KMS-11 (cell line): ENCODE measurements around the gene RNF213.

Experiments
- H2AFZ ChIP-seq: fragments of 200-600 bp; sonication (generic); 2 replicates; pipeline ENCODE4 v1.6.1; 2016; ENCODE audit warnings: antibody characterized with exemption, mixed run types, low read depth
- H3K27ac ChIP-seq: fragments of 200-600 bp; sonication (generic); 2 replicates; pipeline ENCODE4 v1.6.1; 2016; ENCODE audit warnings: mild to moderate bottlenecking, mixed run types
- H3K27me3 ChIP-seq: fragments of 200-600 bp; sonication (generic); 2 replicates; pipeline ENCODE4 v1.6.1; 2017; ENCODE audit warnings: mild to moderate bottlenecking, low read depth, mixed run types, moderate library complexity; ENCODE audit not compliant: insufficient read depth
- H3K36me3 ChIP-seq: fragments of 200-600 bp; sonication (generic); 2 replicates; pipeline ENCODE4 v1.6.1; 2017; ENCODE audit warnings: mild to moderate bottlenecking, mixed run types; ENCODE audit not compliant: insufficient read depth
- H3K4me1 ChIP-seq: fragments of 200-600 bp; sonication (generic); 2 replicates; pipeline ENCODE4 v1.6.1; 2016; ENCODE audit warnings: mild to moderate bottlenecking, low read depth, mixed run types; ENCODE audit not compliant: poor library complexity, severe bottlenecking
- H3K4me2 ChIP-seq: fragments of 200-600 bp; sonication (generic); 2 replicates; pipeline ENCODE4 v1.7.0; 2016; ENCODE audit warnings: mild to moderate bottlenecking, mixed run types
- H3K4me3 ChIP-seq: fragments of 200-600 bp; sonication (generic); IDR thresholded peaks from 2 replicates; pipeline ENCODE4 v1.6.1; 2017; ENCODE audit warnings: low read depth, low read length, mixed read lengths; ENCODE audit not compliant: insufficient read depth
- H3K79me2 ChIP-seq: fragments of 200-600 bp; sonication (generic); 2 replicates; pipeline ENCODE4 v1.6.1; 2016; ENCODE audit warnings: low read depth, mixed run types; ENCODE audit not compliant: insufficient read depth
- H3K9ac ChIP-seq: fragments of 200-600 bp; sonication (generic); 2 replicates; pipeline ENCODE4 v1.6.1; 2016; ENCODE audit warnings: mild to moderate bottlenecking, mixed run types
- H4K20me1 ChIP-seq: fragments of 200-600 bp; sonication (generic); 2 replicates; pipeline ENCODE4 v1.6.1; 2016; ENCODE audit warnings: mild to moderate bottlenecking, mixed run types; ENCODE audit not compliant: insufficient read depth
- CTCF ChIP-seq: fragments of 200-600 bp; sonication (generic); conservative IDR thresholded peaks from 2 replicates; pipeline ENCODE4 v1.6.1; 2017; ENCODE audit warnings: low read depth, mild to moderate bottlenecking, antibody characterized with exemption, low read length, moderate library complexity, mixed read lengths

The RNF213 gene

GRCh38 chr17:80319999-80320344, 59.3 kb downstream of the RNF213 start:
- no peaks in the 10 kb centered on the region for H4K20me1 ChIP-seq
- H3K27ac ChIP-seq = no peak overlapping the region
- H3K4me2 ChIP-seq = no peak overlapping the region
- no peaks in the 10 kb centered on the region for H3K79me2 ChIP-seq
- no peak overlapping the region for H3K4me3 ChIP-seq
- H3K36me3 ChIP-seq = peaks cover 3% of the 10 kb centered on the region; the same call in 1 of the 2 replicates
- no peak overlapping the region for H2AFZ ChIP-seq
- H3K9ac ChIP-seq = no peak overlapping the region
- no peak for TF ChIP-seq CTCF
- no peaks in the 10 kb centered on the region for H3K27me3 ChIP-seq
- no peaks in the 10 kb centered on the region for H3K4me1 ChIP-seq

- no peak overlapping the region for H3K9ac ChIP-seq
- no peak overlapping the region for H3K4me3 ChIP-seq
- peaks cover 3% of the 10 kb centered on the region; the same call in 1 of the 2 replicates for H3K36me3 ChIP-seq
- H3K79me2 ChIP-seq = no peaks in the 10 kb centered on the region
- H3K27me3 ChIP-seq = no peaks in the 10 kb centered on the region
- H4K20me1 ChIP-seq = no peaks in the 10 kb centered on the region
- TF ChIP-seq CTCF = no peak
- no peak overlapping the region for H3K4me2 ChIP-seq
- H3K27ac ChIP-seq = no peak overlapping the region
- no peaks in the 10 kb centered on the region for H3K4me1 ChIP-seq
- H2AFZ ChIP-seq = no peak overlapping the region
These were observed 59.8 kb downstream of the RNF213 start for GRCh38 chr17:80320496-80320895.

GRCh38 chr17:80322864-80323263, 62.2 kb downstream of the RNF213 start:
- Histone ChIP-seq H2AFZ (no peak overlapping the region), H3K9ac (no peak overlapping the region), H3K4me2 (no peak overlapping the region), H3K27ac (no peak overlapping the region), H3K36me3 (peaks cover 3% of the 10 kb centered on the region; the same call in 1 of the 2 replicates), H3K4me3 (no peak overlapping the region), H3K4me1 (no peaks in the 10 kb centered on the region), H4K20me1 (no peaks in the 10 kb centered on the region), H3K79me2 (no peaks in the 10 kb centered on the region), H3K27me3 (no peaks in the 10 kb centered on the region)
- no peak for TF ChIP-seq CTCF

- no peak overlapping the region for H3K4me2 ChIP-seq
- H3K4me1 ChIP-seq = no peaks in the 10 kb centered on the region
- H3K79me2 ChIP-seq = no peaks in the 10 kb centered on the region
- H3K27ac ChIP-seq = no peak overlapping the region
- H3K36me3 ChIP-seq = 0 out of 2 replicates have a peak, but pooled peaks cover 1% of the 10 kb centered on the region
- H3K27me3 ChIP-seq = no peaks in the 10 kb centered on the region
- H3K4me3 ChIP-seq = no peak overlapping the region
- no peak overlapping the region for H3K9ac ChIP-seq
- no peak overlapping the region for H2AFZ ChIP-seq
- no peaks in the 10 kb centered on the region for H4K20me1 ChIP-seq
- TF ChIP-seq CTCF = no peak
These were observed 63.3 kb downstream of the RNF213 start for GRCh38 chr17:80323982-80324381.

GRCh38 chr17:80327518-80327917, 66.9 kb downstream of the RNF213 start:
- Histone ChIP-seq H2AFZ (no peak overlapping the region), H3K27me3 (no peaks in the 10 kb centered on the region), H3K9ac (no peak overlapping the region), H3K36me3 (0 out of 2 replicates have a peak, but pooled peaks cover 3% of the 10 kb centered on the region), H3K27ac (no peak overlapping the region), H3K4me1 (no peaks in the 10 kb centered on the region), H3K79me2 (no peaks in the 10 kb centered on the region), H3K4me2 (no peak overlapping the region), H3K4me3 (no peak overlapping the region), H4K20me1 (no peaks in the 10 kb centered on the region)
- no peak for TF ChIP-seq CTCF
